NCI-H146 treated with DMSO at 0.1 percent for 48 hours (cell line): ENCODE results near the gene SRCAP.

Experiments
- DNase-seq: peaks from one replicate; lab custom pipeline; 2025; ENCODE audit not compliant: unreplicated experiment; lab: John Stamatoyannopoulos, UW

SRCAP gene

GRCh38 chr16:30698816-30699614, at the start of gene SRCAP:
Gene SRCAP, plus strand, starts transcription at chr16:30699171. Its CDS starts 1,654 bp downstream, at chr16:30700825.
- DNase-seq = peak; percentile 62

- DNase-seq = no peak
These were observed 49.1 kb upstream of the SRCAP start for GRCh38 chr16:30649725-30650368.

GRCh38 chr16:30650369-30651123, 48.4 kb upstream of the SRCAP start, which contains the start of gene PRR14:
Gene PRR14, plus strand, starts transcription at chr16:30650960. Its CDS starts 686 bp downstream, at chr16:30651646.
- DNase-seq = peak; percentile 99

GRCh38 chr16:30651124-30652004, 47.6 kb upstream of the SRCAP start:
- peak; percentile 53 for DNase-seq

GRCh38 chr16:30652005-30652296, 47.0 kb upstream of the SRCAP start:
- DNase-seq = no peak

DNA sequence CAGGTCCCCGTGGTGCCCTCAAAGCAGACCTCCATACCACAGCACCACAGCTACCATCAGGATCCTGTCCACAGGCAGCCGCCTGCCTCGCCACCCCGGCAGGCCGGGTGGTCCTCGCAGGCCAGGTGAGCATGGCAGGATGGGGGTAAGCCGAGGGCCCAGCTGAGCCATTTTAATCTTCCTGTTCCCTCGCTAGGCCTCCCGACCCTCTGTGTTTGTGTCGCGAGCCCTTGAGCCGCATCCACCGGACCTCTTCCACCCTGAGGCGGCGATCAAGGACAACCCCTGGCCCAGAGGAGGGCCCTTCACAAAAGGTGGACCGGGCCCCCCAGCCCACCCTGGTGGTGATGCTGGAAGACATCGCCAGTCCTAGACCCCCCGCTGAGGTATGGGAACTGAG, 46.3 kb upstream of the SRCAP start:
- DNase-seq = no peak

- no peak for DNase-seq
These were observed 44.1 kb upstream of the SRCAP start for GRCh38 chr16:30654856-30655255.

- DNase-seq = no peak
These were observed 43.1 kb upstream of the SRCAP start for GRCh38 chr16:30655815-30656347.

- DNase-seq = no peak
These were observed 42.6 kb upstream of the SRCAP start for GRCh38 chr16:30656388-30656787.

GRCh38 chr16:30656974-30657865, 41.8 kb upstream of the SRCAP start:
- no peak for DNase-seq

- peak; percentile 99 for DNase-seq
These were observed 40.9 kb upstream of the SRCAP start, which contains the start of gene FBRS for GRCh38 chr16:30657866-30658730. Gene FBRS, plus strand, starts transcription at chr16:30658431. Its CDS starts 1,088 bp downstream, at chr16:30659519.

GRCh38 chr16:30658731-30659506, 40.1 kb upstream of the SRCAP start:
- DNase-seq = peak; percentile 98

GRCh38 chr16:30659507-30660423, 39.2 kb upstream of the SRCAP start:
- no peak for DNase-seq

- no peak for DNase-seq
These were observed 38.3 kb upstream of the SRCAP start for GRCh38 chr16:30660424-30661261.

GRCh38 chr16:30662449-30662848, 36.5 kb upstream of the SRCAP start:
- DNase-seq = no peak

DNA sequence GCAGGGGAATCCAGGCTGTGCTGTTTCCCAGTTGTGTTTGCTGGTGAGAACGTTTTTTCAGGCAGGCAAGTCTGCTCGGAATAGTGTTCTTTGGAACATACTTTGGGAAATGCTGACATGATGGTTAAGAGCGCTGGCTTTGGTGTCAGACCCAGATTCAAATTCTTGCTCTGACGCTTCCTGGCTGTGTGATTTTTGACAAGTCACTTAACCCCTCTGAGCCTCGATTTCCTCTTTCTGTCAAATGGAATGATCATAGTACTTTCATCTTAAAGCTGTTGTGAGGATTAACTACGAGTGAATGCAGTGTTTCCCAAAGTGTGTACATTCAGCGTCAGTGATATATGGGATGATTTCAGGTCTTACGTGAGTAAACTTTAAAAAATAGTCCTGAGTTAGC, 35.9 kb upstream of the SRCAP start:
- DNase-seq = no peak
